HCT116 (cell line): ENCODE data around the gene ZNF319. TPM values are rescaled to one million over a fixed set of nuclear protein-coding genes. Genes with fewer than 3 reads are reported as not detected.

Experiments used
- ATAC-seq: fragments of 200-7000 bp; cut with Tn5 transposase; 2 replicates; pipeline ENCODE4 v1.9.1; 2020; ENCODE audit warnings: mild to moderate bottlenecking, moderate library complexity
- BruUV-seq: library from RNA; stranded (reverse); fragments of 400-500 nt; replicated peaks from 2 replicates; lab custom pipeline; 2021; lab: Mats Ljungman, UMichigan
- CTCF ChIA-PET: fragments of 300-600 bp; sonication (Branson Sonifier 250); formaldehyde crosslinking; loops from one replicate; lab custom pipeline; 2021; ENCODE audit warnings: antibody characterized with exemption; lab: Charles Lee
- POLR2A ChIA-PET: fragments of 300-600, 350-600 bp; sonication (Branson Sonifier 250); formaldehyde crosslinking; loops from one replicate; lab custom pipeline; 2021; ENCODE audit warnings: antibody characterized with exemption; lab: Charles Lee
- RAD21 ChIA-PET, 2 experiments: fragments of 300-600 bp; sonication (Branson Sonifier 250); formaldehyde crosslinking; loops; one replicate each; lab custom pipeline; 2023; ENCODE audit warnings: low total read pairs in 2 of 2; ENCODE audit not compliant: uncharacterized antibody in 2 of 2, unreplicated experiment in 2 of 2, low non-redundant PET in 1 of 2; lab: Charles Lee
- DNase-seq: peaks from one replicate; pipeline ENCODE4 v3.0.0-alpha.2; 2010; ENCODE audit warnings: low read depth, low spot score
- H2AFZ ChIP-seq: fragments of 200-600 bp; shearing (Covaris generic), sonication (generic); 2 replicates; pipeline ENCODE4 v1.6.1; 2017; ENCODE audit warnings: low read depth, mixed run types, mixed read lengths, antibody characterized with exemption, low read length; ENCODE audit not compliant: poor library complexity, severe bottlenecking
- H3K27ac ChIP-seq: 2 replicates; pipeline ENCODE4 v1.5.1; 2012; ENCODE audit warnings: low read depth, low read length
- H3K27me3 ChIP-seq: fragments of 200-600 bp; sonication (generic); 2 replicates; pipeline ENCODE4 v1.6.1; 2016; ENCODE audit warnings: mixed run types, low read length, mixed read lengths; ENCODE audit not compliant: insufficient read depth
- H3K36me3 ChIP-seq, 2 experiments: fragments of 200-500 bp in 1 of 2; fragments of 200-600 bp in 1 of 2; sonication (Bioruptor generic) in 1 of 2; sonication (generic) in 1 of 2; 2 replicates each; pipeline versions ENCODE4 v1.5.1 to v1.6.1; 2014 to 2016; ENCODE audit warnings: low read length in 2 of 2, inconsistent platforms in 1 of 2, mixed read lengths in 1 of 2, mixed run types in 1 of 2; ENCODE audit not compliant: insufficient read depth in 2 of 2, control insufficient read depth in 1 of 2
- H3K4me1 ChIP-seq, 2 experiments: fragments of 200-600 bp in 1 of 2; sonication (generic) in 1 of 2; 2 replicates each; pipeline versions ENCODE4 v1.5.1 to v1.6.1; 2012 to 2017; ENCODE audit warnings: low read length in 2 of 2, inconsistent platforms in 1 of 2, mild to moderate bottlenecking in 1 of 2, mixed read lengths in 1 of 2, mixed run types in 1 of 2, moderate library complexity in 1 of 2; ENCODE audit not compliant: insufficient read depth in 2 of 2, control insufficient read depth in 1 of 2
- H3K4me2 ChIP-seq: fragments of 200-600 bp; sonication (generic); 2 replicates; pipeline ENCODE4 v1.6.1; 2017; ENCODE audit warnings: mixed run types, low read length, mixed read lengths
- H3K4me3 ChIP-seq, 2 experiments: fragments of 200-600 bp in 1 of 2; sonication (generic) in 1 of 2; replicated peaks in 1 of 2; 2 replicates each; pipeline ENCODE4 v1.5.1; 2011 to 2016; ENCODE audit warnings: low read length in 2 of 2, control low read depth in 1 of 2, low read depth in 1 of 2, mild to moderate bottlenecking in 1 of 2, mixed read lengths in 1 of 2, mixed run types in 1 of 2
- H3K79me2 ChIP-seq: fragments of 200-600 bp; sonication (generic); 2 replicates; pipeline ENCODE4 v1.6.1; 2017; ENCODE audit warnings: mild to moderate bottlenecking, mixed run types, low read length, moderate library complexity, mixed read lengths; ENCODE audit not compliant: insufficient read depth
- H3K9ac ChIP-seq: fragments of 200-600 bp; sonication (generic); 2 replicates; pipeline ENCODE4 v1.6.1; 2016; ENCODE audit warnings: low read length, mixed read lengths
- H3K9me2 ChIP-seq: fragments of 200-600 bp; sonication (generic), shearing (Covaris generic); 2 replicates; pipeline ENCODE4 v1.6.1; 2017; ENCODE audit warnings: mixed run types, mild to moderate bottlenecking, moderate library complexity; ENCODE audit not compliant: insufficient read depth
- H3K9me3 ChIP-seq, 2 experiments: fragments of 200-500 bp in 1 of 2; fragments of 200-600 bp in 1 of 2; sonication (Bioruptor generic) in 1 of 2; sonication (generic) in 1 of 2; 2 replicates each; pipeline ENCODE4 v1.6.1; 2014 to 2017; ENCODE audit warnings: low read length in 2 of 2, mixed read lengths in 2 of 2, inconsistent platforms in 1 of 2, low read depth in 1 of 2, mild to moderate bottlenecking in 1 of 2, mixed run types in 1 of 2, moderate library complexity in 1 of 2; ENCODE audit not compliant: control insufficient read depth in 1 of 2, insufficient read depth in 1 of 2
- H4K20me1 ChIP-seq: fragments of 200-600 bp; sonication (generic), shearing (Covaris generic); 2 replicates; pipeline ENCODE4 v1.6.1; 2017; ENCODE audit warnings: mixed run types, mild to moderate bottlenecking, moderate library complexity; ENCODE audit not compliant: insufficient read depth
- ATF3 ChIP-seq: IDR thresholded peaks from 2 replicates; pipeline ENCODE4 v1.6.1; 2012
- CEBPB ChIP-seq: IDR thresholded peaks from 2 replicates; pipeline ENCODE4 v1.6.1; 2012; ENCODE audit warnings: low read depth
- CTCF ChIP-seq, 3 experiments: fragments of 200-600 bp in 1 of 3; sonication (generic) in 1 of 3; IDR thresholded peaks in 2 of 3; conservative IDR thresholded peaks in 1 of 3; 2 replicates each; pipeline ENCODE4 v1.5.1; 2012 to 2017; ENCODE audit warnings: low read depth in 2 of 3, low read length in 2 of 3, antibody characterized with exemption in 1 of 3, borderline replicate concordance in 1 of 3, control low read depth in 1 of 3, mild to moderate bottlenecking in 1 of 3, mixed read lengths in 1 of 3, mixed run types in 1 of 3, moderate library complexity in 1 of 3; ENCODE audit not compliant: insufficient read depth in 1 of 3
- ELF1 ChIP-seq: IDR thresholded peaks from 2 replicates; pipeline ENCODE4 v1.6.1; 2012; ENCODE audit warnings: low read depth, borderline replicate concordance
- EZH2phosphoT487 ChIP-seq: fragments of 200-600 bp; IDR thresholded peaks from 2 replicates; pipeline ENCODE4 v1.6.1; 2018; ENCODE audit warnings: antibody characterized with exemption, borderline replicate concordance
- JUND ChIP-seq: IDR thresholded peaks from 2 replicates; pipeline ENCODE4 v1.6.1; 2012
- MAX ChIP-seq: IDR thresholded peaks from 2 replicates; pipeline ENCODE4 v1.6.1; 2012
- POLR2AphosphoS5 ChIP-seq: IDR thresholded peaks from 2 replicates; pipeline ENCODE4 v1.6.1; 2011; ENCODE audit warnings: mild to moderate bottlenecking, low read depth, low read length, moderate library complexity
- RAD21 ChIP-seq: IDR thresholded peaks from 2 replicates; pipeline ENCODE4 v1.6.1; 2012; ENCODE audit warnings: low read depth, mild to moderate bottlenecking
- REST ChIP-seq: IDR thresholded peaks from 2 replicates; pipeline ENCODE4 v1.6.1; 2012; ENCODE audit warnings: low read depth
- SIN3A ChIP-seq: IDR thresholded peaks from 2 replicates; pipeline ENCODE4 v1.6.1; 2012; ENCODE audit warnings: low read depth
- SP1 ChIP-seq: IDR thresholded peaks from 2 replicates; pipeline ENCODE4 v1.6.1; 2012; ENCODE audit warnings: low read depth
- TCF7L2 ChIP-seq: IDR thresholded peaks from 2 replicates; pipeline ENCODE4 v1.7.0; 2011; ENCODE audit warnings: borderline replicate concordance, inconsistent platforms; ENCODE audit not compliant: insufficient read depth, insufficient read length; ENCODE audit errors: extremely low read depth
- ZFX ChIP-seq: fragments of 450-650 bp; IDR thresholded peaks from 2 replicates; pipeline ENCODE4 v1.6.1; 2017
- intact Hi-C: fragments of 100-400 bp; cut with micrococcal nuclease; formaldehyde crosslinking; loops from 2 replicates; pipeline ENCODE4 v1.10.0; 2022
- total RNA-seq: library from RNA; stranded (reverse); gene quantifications from one replicate; pipeline ENCODE4 v1.2.1, GENCODE V29; 2021; ENCODE audit not compliant: unreplicated experiment

Gene ZNF319
- total RNA-seq, 1 experiment from 2014 or later: 7.1 TPM

GRCh38 chr16:58024486-58025350, 24.2 kb upstream of the ZNF319 start:
- CTCF ChIA-PET: interaction anchor here (0.6 to 2.8 kb wide), 5 partner anchors 10 to 105 kb away, joined by 3 to 16 read pairs (median 6); partner anchors contain the start of gene CFAP20
- no peaks in the 10 kb centered on the region for H4K20me1 ChIP-seq
- DNase-seq (peak; percentile 56), ATAC-seq (peak; percentile 33)
- H3K4me1 ChIP-seq: peaks cover 29 to 52% of the 10 kb centered on the region in 2 experiments
- no peaks in the 10 kb centered on the region for H3K36me3 ChIP-seq
- H2AFZ ChIP-seq: peak overlapping the region; percentile 71
- peaks cover 35% of the 10 kb centered on the region; the same call in 1 of the 2 replicates for H3K79me2 ChIP-seq
- POLR2A ChIA-PET: interaction anchor here (0.6 to 2.0 kb wide), 4 partner anchors 10 to 579 kb away, joined by 3 to 13 read pairs (median 4); partner anchors contain the start of gene CFAP20
- H3K9me2 ChIP-seq: no peaks in the 10 kb centered on the region
- peak overlapping the region; percentile 78 to 94 for H3K4me3 ChIP-seq
- peak overlapping the region; percentile 73 for H3K9ac ChIP-seq
- TF ChIP-seq CEBPB (no peak; the same call in 1 of the 2 replicates), EZH2phosphoT487 (no peak), RAD21 (no peak), MAX (peak; percentile 60; the same call in 1 of the 2 replicates), SP1 (peak; percentile 48), POLR2AphosphoS5 (peak; percentile 75), ZFX (peak; percentile 55; the same call in 1 of the 2 replicates), TCF7L2 (no peak), ELF1 (no peak; the same call in 1 of the 2 replicates), SIN3A (no peak; the same call in 1 of the 2 replicates), JUND (no peak), CTCF (IDR thresholded peaks at IDR 0.05 in 2 of 3, conservative IDR thresholded peaks at IDR 0.05 in 1 of 3; ENCODE audit: borderline replicate concordance in 1 of 3, insufficient read depth in 1 of 3, low read depth in 2 of 3, low read length in 2 of 3) (no peak), REST (no peak), ATF3 (no peak)
- no peaks in the 10 kb centered on the region for H3K27me3 ChIP-seq
- H3K9me3 ChIP-seq: no peaks in the 10 kb centered on the region
- H3K4me2 ChIP-seq: peak overlapping the region; percentile 95
- intact Hi-C loops: loop anchor here (1.0 to 10.0 kb wide), 7 partner anchors 98 to 733 kb away; partner anchors contain the start of genes CFAP20 and CSNK2A2
- H3K27ac ChIP-seq: peak overlapping the region; percentile 93
- RAD21 ChIA-PET: interaction anchor here (0.9 to 1.0 kb wide), 3 partner anchors 97 to 105 kb away, joined by 3 read pairs; partner anchors contain the start of gene CFAP20 (in 2 of the 2)
- BruUV-seq: TSS peak; percentile 75
